Upper lobe of left lung (tissue), 6 donors: ENCODE data around the gene FAAH2. TPM values are rescaled to one million over a fixed set of nuclear protein-coding genes. Genes with fewer than 3 reads are reported as not detected.
A peak's percentile ranks its signal among the peaks of the same experiment; 100 is the strongest.
"Not testable (repeated sequence)": the region's sequence is repeated elsewhere in the genome, so short reads cannot be mapped to it uniquely, and the experiment has no call there.

ENCODE experiments used
- ATAC-seq, 2 donors: fragments of 200-7000 bp; cut with Tn5 transposase; one replicate each; pipeline ENCODE4 v1.9.1; 2022; ENCODE audit warnings: mild to moderate bottlenecking in 2 of 2, moderate library complexity in 2 of 2; ENCODE audit not compliant: low FRiP score in 2 of 2
- DNase-seq, 2 donors: peaks; one replicate each; pipeline ENCODE4 v3.0.0-alpha.2; 2019 to 2020
- H3K27ac ChIP-seq, 4 donors: fragments of 200-600 bp; sonication (generic); one replicate each; pipeline ENCODE4 v1.5.1; 2016 to 2019
- H3K27me3 ChIP-seq, 4 donors: fragments of 200-600 bp; sonication (generic); one replicate each; pipeline ENCODE4 v1.5.1; 2017 to 2019
- H3K36me3 ChIP-seq, 4 donors: fragments of 200-600 bp; sonication (generic); one replicate each; pipeline ENCODE4 v1.5.1; 2016 to 2019
- H3K4me1 ChIP-seq, 4 donors: fragments of 200-600 bp; sonication (generic); one replicate each; pipeline ENCODE4 v1.5.1; 2018 to 2019
- H3K4me3 ChIP-seq, 4 donors: fragments of 200-600 bp; sonication (generic); one replicate each; pipeline ENCODE4 v1.5.1; 2017 to 2019; ENCODE audit warnings: mild to moderate bottlenecking in 2 of 4, moderate library complexity in 1 of 4
- H3K9me3 ChIP-seq, 4 donors: fragments of 200-600 bp; sonication (generic); one replicate each; pipeline ENCODE4 v1.5.1; 2018 to 2019
- CTCF ChIP-seq, 6 experiments: fragments of 450-650 bp in 4 of 6; fragments of 200-600 bp in 2 of 6; sonication (generic) in 2 of 6; IDR thresholded peaks; one replicate each; pipeline ENCODE4 v1.5.1; 2016 to 2019; ENCODE audit warnings: antibody characterized with exemption in 6 of 6
- EP300 ChIP-seq, 4 donors: sonication (generic); formaldehyde crosslinking; IDR thresholded peaks; one replicate each; pipeline ENCODE4 v1.5.1; 2017; ENCODE audit warnings: antibody characterized with exemption in 4 of 4, control low read depth in 2 of 4
- POLR2A ChIP-seq, 4 donors: fragments of 450-650 bp; IDR thresholded peaks; one replicate each; pipeline ENCODE4 v1.5.1; 2016 to 2017; ENCODE audit warnings: antibody characterized with exemption in 4 of 4, mild to moderate bottlenecking in 2 of 4
- POLR2AphosphoS5 ChIP-seq, 2 donors: sonication (generic); formaldehyde crosslinking; IDR thresholded peaks; one replicate each; pipeline ENCODE4 v1.5.1; 2017; ENCODE audit warnings: antibody characterized with exemption in 2 of 2
- WGBS, 2 donors: methylation state at CpG; one replicate each; pipeline ENCODE4 v1.1.5; 2017 to 2018; 5-methylcytosine and 5-hydroxymethylcytosine counted together
- total RNA-seq, 6 donors: library from RNA; depleted of rRNA in 4 of 6; stranded (reverse); fragments of >200 nt in 4 of 6; gene quantifications; one replicate each; pipeline versions ENCODE4 v1.1.0 to v1.2.1, GENCODE V29; 2016 to 2021
- donor health status: DM: no; HTN: no; CAD: no; lungs with moderate emphysema.
- donor health status: DM: no; HTN: yes; CAD: no; lungs with severe emphysema.

Gene FAAH2
- total RNA-seq, 6 donors from 2014 or later, result 4.5 to 21.4 (median 9.3) TPM

GRCh38 chrX:57329008-57329407 is 42.5 kb downstream of the FAAH2 start:
- H3K27me3 ChIP-seq, result no peaks in the 10 kb centered on the region
- DNase-seq (no peak), ATAC-seq (no peak)
- TF ChIP-seq EP300 (IDR thresholded peaks at IDR 0.05) (no peak), CTCF (IDR thresholded peaks at IDR 0.05) (no peak), POLR2A (IDR thresholded peaks at IDR 0.05) (no peak), POLR2AphosphoS5 (IDR thresholded peaks at IDR 0.05) (no peak)
- H3K4me3 ChIP-seq, result no peak overlapping the region
- no peak overlapping the region for H3K27ac ChIP-seq
- no peaks in the 10 kb centered on the region for H3K4me1 ChIP-seq
- H3K36me3 ChIP-seq, result no peaks in the 10 kb centered on the region
- peaks cover 0 to 6% (median 0%) of the 10 kb centered on the region in 4 donors for H3K9me3 ChIP-seq

- 88% methylated on average over 2 of the region's 2 CpGs; no CpG with 5 or more reads in 1 of the 2 donors for WGBS, 2 donors
- H3K27me3 ChIP-seq, H3K36me3 ChIP-seq, H3K9me3 ChIP-seq, H3K4me1 ChIP-seq, H3K4me3 ChIP-seq, H3K27ac ChIP-seq, ATAC-seq, DNase-seq: not testable (repeated sequence)
These were observed 49.3 kb downstream of the FAAH2 start for GRCh38 chrX:57335790-57336189.

- no peak overlapping the region for H3K27ac ChIP-seq
- no peaks in the 10 kb centered on the region for H3K9me3 ChIP-seq
- TF ChIP-seq EP300 (IDR thresholded peaks at IDR 0.05), result no peak
- no peak for TF ChIP-seq POLR2AphosphoS5 (IDR thresholded peaks at IDR 0.05)
- no peak for TF ChIP-seq CTCF (IDR thresholded peaks at IDR 0.05)
- TF ChIP-seq POLR2A (IDR thresholded peaks at IDR 0.05), result no peak
- DNase-seq, result no peak
- no peaks in the 10 kb centered on the region for H3K36me3 ChIP-seq
- no peaks in the 10 kb centered on the region for H3K27me3 ChIP-seq
- no peak overlapping the region for H3K4me3 ChIP-seq
- H3K4me1 ChIP-seq, result no peaks in the 10 kb centered on the region
- WGBS, 2 donors, result 35 to 57% methylated on average over 2 of the region's 2 CpGs
- no peak for ATAC-seq
These were observed 67.1 kb downstream of the FAAH2 start for GRCh38 chrX:57353472-57354132.

- TF ChIP-seq POLR2AphosphoS5 (IDR thresholded peaks at IDR 0.05), result no peak
- TF ChIP-seq POLR2A (IDR thresholded peaks at IDR 0.05), result no peak
- no peak for TF ChIP-seq CTCF (IDR thresholded peaks at IDR 0.05)
- TF ChIP-seq EP300 (IDR thresholded peaks at IDR 0.05), result no peak
- no peaks in the 10 kb centered on the region for H3K36me3 ChIP-seq
- no peak overlapping the region for H3K4me3 ChIP-seq
- H3K4me1 ChIP-seq, result no peaks in the 10 kb centered on the region
- no peak for ATAC-seq
- no peak overlapping the region for H3K27ac ChIP-seq
- no peak for DNase-seq
- no peaks in the 10 kb centered on the region for H3K9me3 ChIP-seq
- WGBS, 2 donors, result 54 to 69% methylated on average over 1 of the region's 1 CpG
- no peaks in the 10 kb centered on the region for H3K27me3 ChIP-seq
These were observed 77.6 kb downstream of the FAAH2 start for GRCh38 chrX:57364145-57364544.

- Histone ChIP-seq H3K36me3 (no peaks in the 10 kb centered on the region), H3K27ac (no peak overlapping the region), H3K9me3 (no peaks in the 10 kb centered on the region), H3K27me3 (no peaks in the 10 kb centered on the region), H3K4me3 (no peak overlapping the region), H3K4me1 (no peaks in the 10 kb centered on the region)
- no peak for DNase-seq
- peak in 1 of 2 donors; percentile 40 for ATAC-seq
- 77% methylated on average over 4 of the region's 4 CpGs; no CpG with 5 or more reads in 1 of the 2 donors for WGBS, 2 donors
- no peak for TF ChIP-seq EP300 (IDR thresholded peaks at IDR 0.05)
These were observed 79.9 kb downstream of the FAAH2 start for GRCh38 chrX:57366430-57366829.

- TF ChIP-seq EP300 (IDR thresholded peaks at IDR 0.05) (no peak), CTCF (IDR thresholded peaks at IDR 0.05) (no peak), POLR2AphosphoS5 (IDR thresholded peaks at IDR 0.05) (no peak), POLR2A (IDR thresholded peaks at IDR 0.05) (no peak)
- Histone ChIP-seq H3K36me3 (no peaks in the 10 kb centered on the region), H3K27ac (no peak overlapping the region), H3K4me3 (no peak overlapping the region), H3K9me3 (no peaks in the 10 kb centered on the region), H3K27me3 (no peaks in the 10 kb centered on the region), H3K4me1 (no peaks in the 10 kb centered on the region)
- no peak for DNase-seq
- ATAC-seq, result no peak
- WGBS, 2 donors, result 40 to 53% methylated on average over 1 of the region's 1 CpG
These were observed 81.1 kb downstream of the FAAH2 start for GRCh38 chrX:57367649-57368048.
